Measurements from ENCODE around the gene ARID4B. TPM values are rescaled to one million over a fixed set of nuclear protein-coding genes. Genes with fewer than 3 reads are reported as not detected.

The ARID4B gene
- total RNA-seq, 1 experiment from 2014 or later = 34.2 TPM

DNA sequence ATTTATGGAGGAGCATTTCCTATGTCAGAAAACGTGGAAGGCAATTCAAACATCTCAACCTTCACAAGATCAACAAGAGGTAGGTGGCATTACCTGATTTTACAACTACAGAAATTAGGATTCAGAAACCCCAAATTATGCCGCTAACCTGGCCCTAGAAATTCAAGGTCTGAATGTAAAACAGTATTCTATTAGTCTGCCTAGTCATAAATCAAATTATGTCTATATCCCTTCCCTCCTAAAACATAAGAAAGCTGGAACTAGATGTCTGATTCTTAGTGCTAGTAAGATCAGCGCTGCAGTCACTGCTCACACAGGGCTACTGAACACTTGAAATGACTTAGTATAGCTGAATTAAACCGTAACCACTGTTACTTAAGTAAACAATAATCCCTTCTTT is 200.8 kb downstream of the ARID4B start:
- H3K27me3 ChIP-seq (replicated peaks; ENCODE audit: control insufficient read depth, insufficient read depth, low read length) = no peaks in the 10 kb centered on the region
- Mint-ChIP-seq H3K4me1 (ENCODE audit: low read depth, unreplicated experiment) (peaks cover 20% of the 10 kb centered on the region), H3K36me3 (ENCODE audit: insufficient read depth, unreplicated experiment) (peaks cover 82% of the 10 kb centered on the region), H3K27me3 (ENCODE audit: insufficient read depth, unreplicated experiment) (no peaks in the 10 kb centered on the region), H3K27ac (ENCODE audit: unreplicated experiment) (peak overlapping the region; percentile 99), H3K4me3 (ENCODE audit: unreplicated experiment) (peak overlapping the region; percentile 100), H3K9me3 (ENCODE audit: unreplicated experiment) (no peaks in the 10 kb centered on the region)
- H3K9me3 ChIP-seq = no peaks in the 10 kb centered on the region
- POLR2A ChIA-PET = no interaction called here
- H3K36me3 ChIP-seq (ENCODE audit: control insufficient read depth, insufficient read depth, low read length) = no peaks in the 10 kb centered on the region; the same call in 1 of the 2 replicates
- H3K4me3 ChIP-seq (ENCODE audit: low read depth, low read length) = peak overlapping the region; percentile 81
- H3K4me1 ChIP-seq = peaks cover 25% of the 10 kb centered on the region
- CTCF ChIA-PET = no interaction called here
- TF ChIP-seq, protein P1, sequence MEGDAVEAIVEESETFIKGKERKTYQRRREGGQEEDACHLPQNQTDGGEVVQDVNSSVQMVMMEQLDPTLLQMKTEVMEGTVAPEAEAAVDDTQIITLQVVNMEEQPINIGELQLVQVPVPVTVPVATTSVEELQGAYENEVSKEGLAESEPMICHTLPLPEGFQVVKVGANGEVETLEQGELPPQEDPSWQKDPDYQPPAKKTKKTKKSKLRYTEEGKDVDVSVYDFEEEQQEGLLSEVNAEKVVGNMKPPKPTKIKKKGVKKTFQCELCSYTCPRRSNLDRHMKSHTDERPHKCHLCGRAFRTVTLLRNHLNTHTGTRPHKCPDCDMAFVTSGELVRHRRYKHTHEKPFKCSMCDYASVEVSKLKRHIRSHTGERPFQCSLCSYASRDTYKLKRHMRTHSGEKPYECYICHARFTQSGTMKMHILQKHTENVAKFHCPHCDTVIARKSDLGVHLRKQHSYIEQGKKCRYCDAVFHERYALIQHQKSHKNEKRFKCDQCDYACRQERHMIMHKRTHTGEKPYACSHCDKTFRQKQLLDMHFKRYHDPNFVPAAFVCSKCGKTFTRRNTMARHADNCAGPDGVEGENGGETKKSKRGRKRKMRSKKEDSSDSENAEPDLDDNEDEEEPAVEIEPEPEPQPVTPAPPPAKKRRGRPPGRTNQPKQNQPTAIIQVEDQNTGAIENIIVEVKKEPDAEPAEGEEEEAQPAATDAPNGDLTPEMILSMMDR (IDR thresholded peaks at IDR 0.05; ENCODE audit: insufficient read depth in 1 of 2, low read depth in 1 of 2, low read length in 1 of 2, severe bottlenecking in 1 of 2, unreplicated experiment in 1 of 2) = no peak
- DNase-seq = no peak
- BruUV-seq (replicated peaks) = no TSS peak
- intact Hi-C loops (cut with micrococcal nuclease; ENCODE audit: unreplicated experiment) = loop anchor here (5.0 to 10.0 kb wide), 2 partner anchors 35 to 378 kb away; partner anchors contain the start of genes B3GALNT2 and RBM34

DNA sequence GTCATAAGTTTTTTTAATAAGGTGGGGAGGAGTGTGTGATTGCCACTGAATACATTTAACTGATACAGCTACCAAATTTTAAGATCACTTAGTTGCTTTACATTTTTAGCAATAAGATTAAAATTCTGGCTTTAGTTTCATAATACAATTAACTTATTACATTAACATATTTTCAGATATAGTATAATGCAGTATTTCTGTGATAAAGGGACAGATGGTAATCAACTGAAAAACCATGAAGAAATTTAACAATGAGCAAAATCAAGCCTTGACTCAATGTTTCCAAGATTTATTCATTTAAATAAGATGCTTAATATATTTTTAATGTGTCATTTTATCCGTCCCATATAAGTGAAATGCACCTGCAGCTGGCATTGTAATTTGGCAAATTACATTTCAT is 203.3 kb downstream of the ARID4B start:
- H3K27me3 ChIP-seq (replicated peaks; ENCODE audit: control insufficient read depth, insufficient read depth, low read length) = no peaks in the 10 kb centered on the region
- intact Hi-C loops (cut with micrococcal nuclease; ENCODE audit: unreplicated experiment) = loop anchor here (5.0 to 10.0 kb wide), 2 partner anchors 38 to 380 kb away; partner anchors contain the start of genes B3GALNT2 and RBM34
- POLR2A ChIA-PET = no interaction called here
- TF ChIP-seq, protein P1 (IDR thresholded peaks at IDR 0.05; ENCODE audit: insufficient read depth in 1 of 2, low read depth in 1 of 2, low read length in 1 of 2, severe bottlenecking in 1 of 2, unreplicated experiment in 1 of 2) = no peak
- no peaks in the 10 kb centered on the region for H3K9me3 ChIP-seq
- CTCF ChIA-PET = no interaction called here
- H3K36me3 ChIP-seq (ENCODE audit: control insufficient read depth, insufficient read depth, low read length) = peaks cover 3% of the 10 kb centered on the region; the same call in 1 of the 2 replicates
- DNase-seq = no peak
- H3K36me3 Mint-ChIP-seq (ENCODE audit: insufficient read depth, unreplicated experiment) = peaks cover 89% of the 10 kb centered on the region
- H3K4me3 ChIP-seq (ENCODE audit: low read depth, low read length) = no peak overlapping the region
- H3K27ac Mint-ChIP-seq (ENCODE audit: unreplicated experiment) = no peak overlapping the region
- H3K4me1 Mint-ChIP-seq (ENCODE audit: low read depth, unreplicated experiment) = peaks cover 10% of the 10 kb centered on the region
- H3K9me3 Mint-ChIP-seq (ENCODE audit: unreplicated experiment) = no peaks in the 10 kb centered on the region
- H3K27me3 Mint-ChIP-seq (ENCODE audit: insufficient read depth, unreplicated experiment) = no peaks in the 10 kb centered on the region
- H3K4me3 Mint-ChIP-seq (ENCODE audit: unreplicated experiment) = no peak overlapping the region
- H3K4me1 ChIP-seq = peaks cover 12% of the 10 kb centered on the region
- BruUV-seq (replicated peaks) = no TSS peak

DNA sequence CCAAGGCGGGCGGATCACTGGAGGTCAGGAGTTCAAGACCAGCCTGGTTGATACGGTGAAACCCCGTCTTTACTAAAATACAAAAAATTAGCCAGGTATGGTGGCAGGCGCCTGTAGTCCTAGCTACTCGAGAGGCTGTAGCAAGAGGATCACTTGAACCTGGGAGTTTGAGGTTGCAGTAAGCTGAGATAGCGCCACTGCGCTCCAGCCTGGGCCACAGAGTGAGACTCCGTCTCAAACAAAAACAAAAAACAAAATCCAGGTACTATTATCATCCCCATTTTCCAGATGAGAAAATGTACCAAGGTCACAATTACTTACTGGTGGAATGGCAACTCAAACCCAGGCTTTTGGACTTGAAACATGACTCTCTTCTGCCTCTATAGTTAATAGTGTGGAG is 203.9 kb downstream of the ARID4B start:
- POLR2A ChIA-PET = no interaction called here
- Histone ChIP-seq H3K4me3 (ENCODE audit: low read depth, low read length) (no peak overlapping the region), H3K9me3 (no peaks in the 10 kb centered on the region), H3K27me3 (replicated peaks; ENCODE audit: control insufficient read depth, insufficient read depth, low read length) (no peaks in the 10 kb centered on the region), H3K36me3 (ENCODE audit: control insufficient read depth, insufficient read depth, low read length) (peaks cover 5% of the 10 kb centered on the region), H3K4me1 (peaks cover 6% of the 10 kb centered on the region)
- intact Hi-C loops (cut with micrococcal nuclease; ENCODE audit: unreplicated experiment) = loop anchor here (10.0 kb wide), 1 partner anchor 381 kb away; the partner anchor contains the start of gene B3GALNT2
- CTCF ChIA-PET = no interaction called here
- TF ChIP-seq, protein P1 (IDR thresholded peaks at IDR 0.05; ENCODE audit: insufficient read depth in 1 of 2, low read depth in 1 of 2, low read length in 1 of 2, severe bottlenecking in 1 of 2, unreplicated experiment in 1 of 2) = no peak
- Mint-ChIP-seq H3K36me3 (ENCODE audit: insufficient read depth, unreplicated experiment) (peaks cover 95% of the 10 kb centered on the region), H3K27me3 (ENCODE audit: insufficient read depth, unreplicated experiment) (no peaks in the 10 kb centered on the region), H3K4me3 (ENCODE audit: unreplicated experiment) (no peak overlapping the region), H3K9me3 (ENCODE audit: unreplicated experiment) (no peaks in the 10 kb centered on the region), H3K4me1 (ENCODE audit: low read depth, unreplicated experiment) (peaks cover 6% of the 10 kb centered on the region), H3K27ac (ENCODE audit: unreplicated experiment) (no peak overlapping the region)
- no TSS peak for BruUV-seq (replicated peaks)
- no peak for DNase-seq
